Esophagus squamous epithelium (tissue), 5 donors: ENCODE measurements around the gene CIRBP. TPM values are rescaled to one million over a fixed set of nuclear protein-coding genes. Genes with fewer than 3 reads are reported as not detected.

Experiments used
- DNase-seq: peaks from one replicate; lab custom pipeline; 2025; lab: John Stamatoyannopoulos, UW
- H3K27ac ChIP-seq, 4 donors: fragments of 200-600 bp; sonication (generic); one replicate each; pipeline ENCODE4 v1.5.1; 2016 to 2019; ENCODE audit warnings: mild to moderate bottlenecking in 1 of 4
- H3K27me3 ChIP-seq, 4 donors: fragments of 200-600 bp; sonication (generic); 1 replicate in 3 of 4; 2 replicates in 1 of 4; pipeline versions ENCODE4 v1.5.1 to v1.6.0; 2017 to 2021; ENCODE audit warnings: antibody characterized with exemption in 1 of 4
- H3K36me3 ChIP-seq, 3 donors: fragments of 200-600 bp; sonication (generic); one replicate each; pipeline ENCODE4 v1.5.1; 2016 to 2019
- H3K4me1 ChIP-seq, 3 donors: fragments of 200-600 bp; sonication (generic); one replicate each; pipeline ENCODE4 v1.5.1; 2017 to 2019
- H3K4me3 ChIP-seq, 4 donors: fragments of 200-600 bp; sonication (generic); 1 replicate in 3 of 4; 2 replicates in 1 of 4; pipeline ENCODE4 v1.5.1; 2016 to 2019; ENCODE audit warnings: mild to moderate bottlenecking in 2 of 4, moderate library complexity in 1 of 4
- H3K9me3 ChIP-seq, 3 donors: fragments of 200-600 bp; sonication (generic); one replicate each; pipeline ENCODE4 v1.5.1; 2016 to 2019
- POLR2A ChIP-seq, 4 donors: fragments of 450-650 bp; IDR thresholded peaks; one replicate each; pipeline ENCODE4 v1.6.1; 2017; ENCODE audit warnings: antibody characterized with exemption in 4 of 4, mild to moderate bottlenecking in 4 of 4, moderate library complexity in 3 of 4
- WGBS, 2 donors: methylation state at CpG; one replicate each; pipeline ENCODE4 v1.1.5; 2018; 5-methylcytosine and 5-hydroxymethylcytosine counted together
- intact Hi-C: fragments of 100-400 bp; cut with DNase I; formaldehyde crosslinking; loops from one replicate; pipeline ENCODE4 v1.15.0; 2022
- total RNA-seq, 4 donors: library from RNA; depleted of rRNA; stranded (reverse); fragments of >200 nt; gene quantifications; one replicate each; pipeline ENCODE4 v1.1.0, GENCODE V29; 2016
- TF ChIP-seq, protein P1 (sequence below), 6 experiments: fragments of 450-650 bp in 4 of 6; fragments of 200-600 bp in 2 of 6; sonication (generic) in 2 of 6; IDR thresholded peaks; one replicate each; pipeline ENCODE4 v1.5.1; 2016 to 2019; ENCODE audit warnings: antibody characterized with exemption in 6 of 6, mild to moderate bottlenecking in 4 of 6, moderate library complexity in 4 of 6
- donor health status: DM: yes; HTN: yes; CAD: no.

Gene CIRBP
- total RNA-seq, 4 donors from 2014 or later = 116 to 415 (median 238) TPM

DNA sequence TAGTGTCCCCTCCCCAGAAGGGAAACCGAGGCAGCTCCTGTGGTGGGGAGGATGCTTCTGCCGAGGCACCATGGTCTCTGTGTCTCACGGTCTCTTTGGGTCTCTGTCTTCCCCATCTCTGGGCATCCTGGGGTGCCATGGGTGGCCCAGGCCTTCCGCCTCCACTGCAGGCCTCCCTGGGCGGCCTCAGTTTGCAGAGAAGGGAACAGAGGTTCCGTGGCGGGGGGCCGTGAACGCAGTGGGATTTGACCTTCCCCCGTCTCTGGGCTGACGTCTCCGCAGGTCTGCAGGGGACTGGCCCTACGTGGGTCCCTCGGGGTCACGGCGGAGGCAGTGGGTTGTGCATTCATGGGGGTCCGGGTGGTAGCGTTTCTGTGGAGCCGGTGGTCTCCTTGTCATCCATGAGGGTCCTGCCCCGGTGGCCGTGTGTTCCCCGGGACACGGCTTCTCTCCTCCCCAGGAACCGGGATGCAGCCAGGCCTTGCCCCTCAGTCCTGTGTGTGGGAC lies 21.1 kb downstream of the CIRBP start:
- H3K4me1 ChIP-seq = peaks cover 3 to 34% (median 11%) of the 10 kb centered on the region in 3 donors
- no peak overlapping the region for H3K27ac ChIP-seq
- WGBS, 2 donors = 20 to 80% methylated on average over 1 to 2 of the region's 24 CpGs
- no peaks in the 10 kb centered on the region for H3K9me3 ChIP-seq
- TF ChIP-seq POLR2A (IDR thresholded peaks at IDR 0.05) = no peak
- H3K27me3 ChIP-seq = peaks cover 15 to 98% (median 28%) of the 10 kb centered on the region in 4 donors
- no peaks in the 10 kb centered on the region for H3K36me3 ChIP-seq
- H3K4me3 ChIP-seq = no peak overlapping the region
- no peak for DNase-seq
- intact Hi-C loops = no loop called here

DNA sequence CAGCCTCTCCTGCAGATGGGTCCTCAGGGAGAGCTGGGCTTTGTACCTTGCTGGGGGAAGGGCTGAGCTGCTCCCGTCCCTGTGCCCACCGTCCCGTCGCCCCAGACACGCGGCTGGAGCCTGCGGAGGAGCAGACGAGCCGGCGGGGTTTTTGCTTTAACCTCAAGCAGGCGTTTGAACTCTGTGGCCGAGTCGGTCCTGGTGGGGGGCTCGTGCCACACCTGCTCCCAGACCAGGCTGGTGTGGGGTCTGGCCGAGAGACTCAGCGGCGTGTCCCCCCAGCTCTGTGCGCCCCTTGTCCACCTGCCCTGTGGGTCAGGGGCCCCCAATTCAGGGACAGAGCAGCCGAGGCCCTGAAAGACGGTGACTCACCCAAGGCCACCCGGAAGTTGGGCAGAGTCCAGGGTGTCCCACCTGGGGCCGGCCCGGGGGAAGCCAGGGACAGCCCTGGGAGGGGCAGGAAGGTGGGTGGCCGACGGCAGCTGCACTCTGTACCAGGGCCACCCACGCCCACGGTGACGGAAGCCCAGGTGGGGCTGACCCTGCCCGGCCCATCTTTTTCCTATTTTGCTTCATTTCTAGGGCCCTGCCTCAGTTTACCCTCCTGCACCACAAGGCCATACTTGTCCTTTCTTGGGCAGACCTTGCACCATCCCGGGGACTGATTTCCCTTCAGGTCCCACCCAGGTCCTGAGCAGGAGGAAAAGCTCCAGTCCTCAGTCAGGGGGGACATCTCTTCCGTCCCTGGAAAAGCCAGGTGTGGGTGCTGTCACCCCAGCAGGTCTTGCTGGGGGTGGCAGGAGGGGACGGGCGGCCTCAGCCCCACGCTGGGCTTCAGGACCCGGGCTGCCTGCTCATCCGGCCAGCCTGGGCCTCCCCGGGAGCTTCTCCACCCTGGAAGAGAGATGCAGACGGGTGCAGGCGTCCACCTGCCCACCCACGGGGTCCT lies 21.8 kb downstream of the CIRBP start:
- Histone ChIP-seq H3K9me3 (no peaks in the 10 kb centered on the region), H3K4me3 (no peak overlapping the region), H3K4me1 (peaks cover 7 to 37% (median 7%) of the 10 kb centered on the region in 3 donors), H3K36me3 (no peaks in the 10 kb centered on the region), H3K27me3 (peaks cover 15 to 100% (median 31%) of the 10 kb centered on the region in 4 donors), H3K27ac (no peak overlapping the region)
- intact Hi-C loops = no loop called here
- TF ChIP-seq, protein P1, sequence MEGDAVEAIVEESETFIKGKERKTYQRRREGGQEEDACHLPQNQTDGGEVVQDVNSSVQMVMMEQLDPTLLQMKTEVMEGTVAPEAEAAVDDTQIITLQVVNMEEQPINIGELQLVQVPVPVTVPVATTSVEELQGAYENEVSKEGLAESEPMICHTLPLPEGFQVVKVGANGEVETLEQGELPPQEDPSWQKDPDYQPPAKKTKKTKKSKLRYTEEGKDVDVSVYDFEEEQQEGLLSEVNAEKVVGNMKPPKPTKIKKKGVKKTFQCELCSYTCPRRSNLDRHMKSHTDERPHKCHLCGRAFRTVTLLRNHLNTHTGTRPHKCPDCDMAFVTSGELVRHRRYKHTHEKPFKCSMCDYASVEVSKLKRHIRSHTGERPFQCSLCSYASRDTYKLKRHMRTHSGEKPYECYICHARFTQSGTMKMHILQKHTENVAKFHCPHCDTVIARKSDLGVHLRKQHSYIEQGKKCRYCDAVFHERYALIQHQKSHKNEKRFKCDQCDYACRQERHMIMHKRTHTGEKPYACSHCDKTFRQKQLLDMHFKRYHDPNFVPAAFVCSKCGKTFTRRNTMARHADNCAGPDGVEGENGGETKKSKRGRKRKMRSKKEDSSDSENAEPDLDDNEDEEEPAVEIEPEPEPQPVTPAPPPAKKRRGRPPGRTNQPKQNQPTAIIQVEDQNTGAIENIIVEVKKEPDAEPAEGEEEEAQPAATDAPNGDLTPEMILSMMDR (IDR thresholded peaks at IDR 0.05) = no peak
- TF ChIP-seq POLR2A (IDR thresholded peaks at IDR 0.05) = no peak
- 51 to 80% methylated on average over 2 to 10 of the region's 40 CpGs for WGBS, 2 donors
- no peak for DNase-seq

DNA sequence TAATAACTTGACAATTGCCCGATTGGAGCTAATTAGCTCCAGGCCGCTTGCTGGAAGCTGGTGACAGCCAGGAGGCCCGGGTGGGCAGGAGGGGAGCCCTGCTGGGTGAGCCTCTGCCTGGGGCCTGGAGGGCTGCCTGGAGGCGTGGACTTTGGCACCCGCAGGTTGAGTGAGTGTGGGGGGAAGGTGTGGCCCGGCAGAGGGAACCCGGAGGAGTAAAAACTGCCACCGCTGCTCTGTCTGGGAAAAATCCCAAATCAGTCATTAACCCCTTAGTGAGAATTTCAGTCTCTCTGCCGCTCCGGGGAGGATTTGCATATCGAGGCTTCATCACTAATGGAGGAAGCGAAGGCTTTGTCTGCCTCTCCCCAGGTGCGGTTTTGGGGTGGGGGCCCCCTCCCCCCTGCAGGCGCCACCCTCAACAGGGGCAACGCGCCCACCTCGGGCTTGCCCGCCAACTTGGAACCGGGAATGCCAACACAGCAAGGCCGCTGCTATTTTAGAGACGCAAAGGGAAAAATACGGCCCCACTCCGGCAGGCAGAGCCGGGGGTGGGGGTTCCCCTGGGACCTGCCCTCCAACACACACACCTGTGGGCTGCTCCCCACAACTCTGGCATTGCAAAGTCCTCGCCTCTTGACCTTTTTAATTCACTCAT lies 22.8 kb downstream of the CIRBP start:
- peaks cover 9 to 100% (median 26%) of the 10 kb centered on the region in 4 donors for H3K27me3 ChIP-seq
- no peaks in the 10 kb centered on the region for H3K9me3 ChIP-seq
- no peaks in the 10 kb centered on the region for H3K36me3 ChIP-seq
- H3K4me3 ChIP-seq = no peak overlapping the region
- no peak overlapping the region for H3K27ac ChIP-seq
- DNase-seq = no peak
- TF ChIP-seq, protein P1 (IDR thresholded peaks at IDR 0.05) = no peak
- no peak for TF ChIP-seq POLR2A (IDR thresholded peaks at IDR 0.05)
- intact Hi-C loops = no loop called here
- 16 to 27% methylated on average over 12 to 17 of the region's 25 CpGs for WGBS, 2 donors
- peaks cover 0 to 30% (median 7%) of the 10 kb centered on the region in 3 donors for H3K4me1 ChIP-seq

DNA sequence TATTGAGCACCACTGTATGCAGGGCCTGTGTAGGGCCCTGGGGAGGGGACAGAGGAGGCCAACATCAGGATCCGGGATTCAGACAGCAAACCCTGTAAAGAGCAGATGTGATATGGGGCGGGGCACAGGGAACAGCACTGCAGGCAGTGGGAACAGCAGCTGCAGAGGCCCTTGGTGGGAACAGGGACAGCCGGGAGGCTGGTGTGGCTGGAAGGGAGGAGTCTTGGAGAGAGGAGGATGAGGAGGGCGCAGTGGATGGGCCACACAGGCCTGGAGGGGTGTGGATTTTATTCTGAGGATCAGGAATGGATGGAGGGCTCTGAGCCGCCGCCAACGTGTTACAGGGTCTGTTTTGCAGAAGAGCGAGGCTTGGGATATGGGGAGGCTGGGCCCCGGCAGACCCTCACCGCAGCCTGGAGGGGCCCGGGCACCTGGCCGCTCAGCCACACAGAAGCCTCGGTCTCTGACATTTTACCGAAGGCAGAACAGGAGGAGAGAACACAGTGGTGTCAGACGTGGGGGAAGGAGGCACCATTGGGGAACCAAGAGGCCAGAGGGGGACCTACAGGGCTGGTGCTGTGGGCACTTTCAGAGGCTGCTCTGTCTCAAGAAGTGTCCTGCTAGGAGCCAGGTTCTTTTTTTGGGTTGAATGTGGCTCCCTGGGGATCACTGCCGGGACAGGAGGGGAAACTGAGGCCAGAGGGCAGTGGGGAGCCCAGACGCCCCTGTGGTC lies 23.5 kb downstream of the CIRBP start:
- Histone ChIP-seq H3K4me3 (no peak overlapping the region), H3K27ac (no peak overlapping the region), H3K27me3 (peaks cover 3 to 100% (median 19%) of the 10 kb centered on the region in 4 donors), H3K4me1 (peaks cover 0 to 23% (median 7%) of the 10 kb centered on the region in 3 donors), H3K9me3 (no peaks in the 10 kb centered on the region), H3K36me3 (no peaks in the 10 kb centered on the region)
- no peak for TF ChIP-seq POLR2A (IDR thresholded peaks at IDR 0.05)
- TF ChIP-seq, protein P1 (IDR thresholded peaks at IDR 0.05) = no peak
- intact Hi-C loops = no loop called here
- no peak for DNase-seq
- WGBS, 2 donors = 73 to 83% methylated on average over 9 of the region's 17 CpGs
